HL-60 (cell line): Measurements from ENCODE around the gene ZNF573.

ENCODE experiments used
- DNase-seq, 2 experiments: peaks; one replicate each; pipeline ENCODE4 v3.0.0-alpha.2; 2010 to 2020; ENCODE audit warnings: low read depth in 1 of 2, low spot score in 1 of 2
- H3K27ac ChIP-seq: fragments of 250-450 bp; sonication (Bioruptor Pico); replicated peaks from 2 replicates; pipeline ENCODE4 v1.5.1; 2020; ENCODE audit warnings: mild to moderate bottlenecking, moderate library complexity
- H3K27me3 ChIP-seq: fragments of 250-450 bp; sonication (Bioruptor Pico); 2 replicates; pipeline ENCODE4 v1.5.1; 2021; ENCODE audit warnings: mild to moderate bottlenecking, moderate library complexity; ENCODE audit not compliant: insufficient read depth, poor library complexity, severe bottlenecking
- H3K4me3 ChIP-seq: replicated peaks from 2 replicates; pipeline ENCODE4 v1.5.1; 2011; ENCODE audit warnings: mild to moderate bottlenecking, control low read depth, low read length; ENCODE audit not compliant: insufficient read depth
- GABPA ChIP-seq: IDR thresholded peaks from 2 replicates; pipeline ENCODE4 v1.6.1; 2012; ENCODE audit warnings: low read depth
- POLR2AphosphoS5 ChIP-seq: IDR thresholded peaks from 2 replicates; pipeline ENCODE4 v1.6.1; 2012; ENCODE audit warnings: low read depth
- SPI1 ChIP-seq: IDR thresholded peaks from 2 replicates; pipeline ENCODE4 v1.6.1; 2012; ENCODE audit warnings: low read depth, mild to moderate bottlenecking, borderline replicate concordance
- TF ChIP-seq, protein P1 (sequence below): IDR thresholded peaks from 2 replicates; pipeline ENCODE4 v1.6.1; 2012; ENCODE audit warnings: low read depth; ENCODE audit not compliant: insufficient replicate concordance
- TF ChIP-seq, protein P2 (sequence below): IDR thresholded peaks from one replicate; pipeline ENCODE4 v1.5.1; 2011; ENCODE audit warnings: low read length, control low read depth, inconsistent platforms; ENCODE audit not compliant: insufficient read depth

ZNF573 gene

DNA sequence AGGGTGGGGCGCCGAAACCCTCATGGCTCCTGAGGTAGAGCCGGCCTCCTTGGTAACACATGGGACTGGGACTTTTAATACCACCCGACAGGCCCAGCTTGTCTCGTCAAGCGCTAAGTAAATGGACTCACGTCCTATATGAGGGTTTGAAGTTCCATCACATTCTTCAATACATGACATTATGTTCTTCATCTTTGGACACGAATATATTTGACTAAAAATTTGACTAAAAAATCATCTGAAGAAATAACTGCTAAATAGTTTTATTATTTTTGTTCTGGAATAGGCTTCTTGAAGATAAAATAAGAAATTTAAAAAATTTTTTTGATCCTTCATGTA, 59.5 kb downstream of the ZNF573 start:
- Histone ChIP-seq H3K27me3 (no peaks in the 10 kb centered on the region), H3K27ac (no peak overlapping the region), H3K4me3 (peak overlapping the region; percentile 78)
- DNase-seq = no peak
- TF ChIP-seq, protein P1, sequence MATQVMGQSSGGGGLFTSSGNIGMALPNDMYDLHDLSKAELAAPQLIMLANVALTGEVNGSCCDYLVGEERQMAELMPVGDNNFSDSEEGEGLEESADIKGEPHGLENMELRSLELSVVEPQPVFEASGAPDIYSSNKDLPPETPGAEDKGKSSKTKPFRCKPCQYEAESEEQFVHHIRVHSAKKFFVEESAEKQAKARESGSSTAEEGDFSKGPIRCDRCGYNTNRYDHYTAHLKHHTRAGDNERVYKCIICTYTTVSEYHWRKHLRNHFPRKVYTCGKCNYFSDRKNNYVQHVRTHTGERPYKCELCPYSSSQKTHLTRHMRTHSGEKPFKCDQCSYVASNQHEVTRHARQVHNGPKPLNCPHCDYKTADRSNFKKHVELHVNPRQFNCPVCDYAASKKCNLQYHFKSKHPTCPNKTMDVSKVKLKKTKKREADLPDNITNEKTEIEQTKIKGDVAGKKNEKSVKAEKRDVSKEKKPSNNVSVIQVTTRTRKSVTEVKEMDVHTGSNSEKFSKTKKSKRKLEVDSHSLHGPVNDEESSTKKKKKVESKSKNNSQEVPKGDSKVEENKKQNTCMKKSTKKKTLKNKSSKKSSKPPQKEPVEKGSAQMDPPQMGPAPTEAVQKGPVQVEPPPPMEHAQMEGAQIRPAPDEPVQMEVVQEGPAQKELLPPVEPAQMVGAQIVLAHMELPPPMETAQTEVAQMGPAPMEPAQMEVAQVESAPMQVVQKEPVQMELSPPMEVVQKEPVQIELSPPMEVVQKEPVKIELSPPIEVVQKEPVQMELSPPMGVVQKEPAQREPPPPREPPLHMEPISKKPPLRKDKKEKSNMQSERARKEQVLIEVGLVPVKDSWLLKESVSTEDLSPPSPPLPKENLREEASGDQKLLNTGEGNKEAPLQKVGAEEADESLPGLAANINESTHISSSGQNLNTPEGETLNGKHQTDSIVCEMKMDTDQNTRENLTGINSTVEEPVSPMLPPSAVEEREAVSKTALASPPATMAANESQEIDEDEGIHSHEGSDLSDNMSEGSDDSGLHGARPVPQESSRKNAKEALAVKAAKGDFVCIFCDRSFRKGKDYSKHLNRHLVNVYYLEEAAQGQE = no peak
- TF ChIP-seq POLR2AphosphoS5 = no peak
- TF ChIP-seq, protein P2, sequence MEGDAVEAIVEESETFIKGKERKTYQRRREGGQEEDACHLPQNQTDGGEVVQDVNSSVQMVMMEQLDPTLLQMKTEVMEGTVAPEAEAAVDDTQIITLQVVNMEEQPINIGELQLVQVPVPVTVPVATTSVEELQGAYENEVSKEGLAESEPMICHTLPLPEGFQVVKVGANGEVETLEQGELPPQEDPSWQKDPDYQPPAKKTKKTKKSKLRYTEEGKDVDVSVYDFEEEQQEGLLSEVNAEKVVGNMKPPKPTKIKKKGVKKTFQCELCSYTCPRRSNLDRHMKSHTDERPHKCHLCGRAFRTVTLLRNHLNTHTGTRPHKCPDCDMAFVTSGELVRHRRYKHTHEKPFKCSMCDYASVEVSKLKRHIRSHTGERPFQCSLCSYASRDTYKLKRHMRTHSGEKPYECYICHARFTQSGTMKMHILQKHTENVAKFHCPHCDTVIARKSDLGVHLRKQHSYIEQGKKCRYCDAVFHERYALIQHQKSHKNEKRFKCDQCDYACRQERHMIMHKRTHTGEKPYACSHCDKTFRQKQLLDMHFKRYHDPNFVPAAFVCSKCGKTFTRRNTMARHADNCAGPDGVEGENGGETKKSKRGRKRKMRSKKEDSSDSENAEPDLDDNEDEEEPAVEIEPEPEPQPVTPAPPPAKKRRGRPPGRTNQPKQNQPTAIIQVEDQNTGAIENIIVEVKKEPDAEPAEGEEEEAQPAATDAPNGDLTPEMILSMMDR = no peak
- no peak for TF ChIP-seq SPI1
- TF ChIP-seq GABPA = no peak

DNA sequence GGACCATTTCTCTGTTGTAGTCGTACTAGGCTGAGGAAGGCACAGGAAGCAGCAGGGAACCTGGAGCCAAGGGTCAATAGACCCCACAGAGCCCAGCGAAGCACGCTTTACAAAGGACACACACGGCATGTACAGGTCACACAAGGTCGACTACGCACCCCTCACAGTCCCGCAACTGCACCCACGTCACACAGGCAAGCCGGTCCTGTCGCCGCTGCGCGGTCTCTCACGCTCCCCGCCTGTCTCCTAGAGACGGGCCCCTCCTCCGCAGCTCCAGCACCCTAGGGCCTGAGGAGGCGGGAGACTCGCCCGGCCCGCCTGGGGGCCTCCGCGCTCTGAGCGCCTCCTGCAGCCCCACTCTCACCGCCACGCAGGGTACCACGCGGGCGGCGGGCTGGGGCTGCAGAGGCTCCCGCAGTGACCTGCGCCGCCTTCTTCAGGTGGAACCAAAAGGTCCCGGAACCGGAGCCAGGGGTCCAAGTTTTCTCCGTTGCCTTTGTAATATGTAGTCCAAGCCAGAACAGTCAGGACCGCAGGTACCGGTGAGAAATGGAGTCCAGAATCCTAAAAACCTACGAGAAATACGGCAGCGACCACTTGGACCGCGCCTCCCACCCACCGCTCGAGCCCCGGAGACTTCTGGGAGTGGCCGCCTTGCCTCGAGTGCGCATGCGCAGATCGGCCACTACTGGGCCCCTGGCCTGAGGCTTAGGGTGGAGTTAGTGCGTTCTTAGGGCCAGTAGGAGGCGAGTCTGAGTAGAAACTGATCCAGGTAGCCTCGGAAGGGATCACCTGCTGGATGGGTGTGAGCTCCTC, 60.1 kb downstream of the ZNF573 start, which contains the start of gene ZNF607:
Gene ZNF607, minus strand, starts transcription at position 651 of the 816 bp plus-strand sequence. CDS start 8,143 bp downstream, outside the sequence.
- H3K27me3 ChIP-seq = no peaks in the 10 kb centered on the region
- peak within 1 kb of the TSS; percentile 83 for H3K27ac ChIP-seq
- TF ChIP-seq, protein P2 = peak; percentile 59
- TF ChIP-seq POLR2AphosphoS5 = peak; percentile 61; the same call in 1 of the 2 replicates
- TF ChIP-seq GABPA = no peak
- peak within 1 kb of the TSS; percentile 78 for H3K4me3 ChIP-seq
- DNase-seq = peak; percentile 82 to 91

DNA sequence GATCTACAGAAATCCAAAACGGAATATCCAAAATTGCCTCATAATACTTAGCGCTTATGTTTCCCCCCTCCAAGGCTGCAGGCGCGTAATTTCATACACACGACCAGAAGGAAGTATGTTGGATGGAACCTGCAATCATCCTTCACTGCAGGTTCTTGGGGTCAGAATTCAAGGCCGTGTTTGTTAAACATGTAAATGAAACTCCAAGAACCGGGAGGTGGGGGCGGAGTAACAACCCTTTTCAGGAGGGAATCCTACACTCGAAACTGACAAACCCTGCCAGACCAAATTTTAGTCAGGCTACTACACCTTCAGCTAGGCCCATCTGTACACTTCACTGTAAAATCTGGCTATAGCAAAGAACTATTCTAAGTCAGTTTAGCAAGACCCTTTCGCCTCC, 61.1 kb downstream of the ZNF573 start:
- H3K27ac ChIP-seq = no peak overlapping the region

DNA sequence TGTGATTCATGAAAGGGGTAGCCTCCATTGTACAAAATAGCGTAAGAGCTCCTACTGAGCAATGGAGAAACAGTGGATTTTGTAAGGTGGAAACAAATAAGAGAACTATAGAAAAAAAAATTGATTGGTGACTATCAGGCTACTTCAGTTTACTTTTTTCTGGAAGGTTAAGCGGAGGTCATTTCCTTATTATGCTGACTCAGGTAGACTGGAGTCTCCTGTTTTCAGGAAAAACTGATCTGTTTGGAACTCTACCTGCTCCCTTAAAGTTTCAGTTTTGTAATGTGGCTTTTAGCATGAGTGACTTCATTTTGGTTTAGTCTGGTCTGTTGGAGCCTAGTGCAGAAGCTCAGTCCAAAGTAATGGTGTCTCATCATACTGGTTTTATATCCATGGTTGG, 63.2 kb downstream of the ZNF573 start:
- DNase-seq = no peak
- Histone ChIP-seq H3K4me3 (no peak overlapping the region), H3K27me3 (no peaks in the 10 kb centered on the region), H3K27ac (no peak overlapping the region)
- TF ChIP-seq GABPA (no peak), POLR2AphosphoS5 (no peak), SPI1 (no peak)
- TF ChIP-seq, protein P2 = no peak
- TF ChIP-seq, protein P1 = no peak

More for the DNA sequence above, 61.1 kb downstream of the ZNF573 start:
- Histone ChIP-seq H3K27me3 (no peaks in the 10 kb centered on the region), H3K4me3 (no peak overlapping the region; the same call in 1 of the 2 replicates)
- TF ChIP-seq, protein P2 = no peak
- TF ChIP-seq POLR2AphosphoS5 = no peak
- DNase-seq = no peak
